ENCODE results near the gene FASLG. TPM values are rescaled to one million over a fixed set of nuclear protein-coding genes. Genes with fewer than 3 reads are reported as not detected.
A peak's percentile ranks its signal among the peaks of the same experiment; 100 is the strongest.

FASLG gene
- polyA plus RNA-seq, 4 donors = 0.10 to 0.17 (median 0.16) TPM; not detected in 1

DNA sequence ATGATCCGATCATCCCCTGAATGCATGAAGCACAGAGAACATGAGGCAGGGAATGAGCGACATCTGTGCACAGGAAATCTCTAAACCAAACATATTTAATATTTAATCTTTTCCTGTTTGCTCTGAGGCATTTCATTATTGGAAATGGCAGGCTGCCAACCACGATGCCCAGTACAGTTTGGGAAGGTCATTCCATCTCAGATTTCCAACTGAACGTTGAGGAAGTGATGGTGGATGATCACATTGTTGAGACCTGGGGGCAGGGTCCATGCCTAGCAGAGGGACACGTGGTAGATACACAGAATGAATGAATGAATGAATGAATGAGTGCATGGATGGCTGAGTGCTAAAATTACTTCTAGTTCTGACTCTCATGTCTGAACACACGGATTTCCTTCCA is 15.9 kb upstream of the FASLG start:
- no peak for DNase-seq (ENCODE audit: low read depth in 4 of 4, low spot score in 2 of 4)

DNA sequence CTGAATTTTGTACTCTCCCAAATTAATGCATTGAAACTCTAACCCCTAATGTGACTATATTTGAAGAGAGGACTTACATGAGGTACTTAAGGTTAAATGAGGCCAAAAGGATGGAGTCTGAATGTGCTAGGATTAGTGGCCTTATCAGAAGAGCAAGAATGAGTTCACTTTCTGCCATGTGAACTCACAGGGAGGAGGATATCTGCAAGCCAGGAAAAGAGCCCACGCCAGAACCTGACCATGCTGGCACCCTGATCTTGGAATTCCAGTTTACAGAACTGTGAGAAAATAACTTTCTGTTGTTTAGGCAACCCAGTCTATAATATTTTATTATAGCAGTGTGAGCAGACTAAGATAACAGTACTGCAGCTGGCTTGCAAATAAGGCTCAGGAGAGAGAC is 12.2 kb upstream of the FASLG start:
- no peak for DNase-seq (ENCODE audit: low read depth in 4 of 4, low spot score in 2 of 4)

DNA sequence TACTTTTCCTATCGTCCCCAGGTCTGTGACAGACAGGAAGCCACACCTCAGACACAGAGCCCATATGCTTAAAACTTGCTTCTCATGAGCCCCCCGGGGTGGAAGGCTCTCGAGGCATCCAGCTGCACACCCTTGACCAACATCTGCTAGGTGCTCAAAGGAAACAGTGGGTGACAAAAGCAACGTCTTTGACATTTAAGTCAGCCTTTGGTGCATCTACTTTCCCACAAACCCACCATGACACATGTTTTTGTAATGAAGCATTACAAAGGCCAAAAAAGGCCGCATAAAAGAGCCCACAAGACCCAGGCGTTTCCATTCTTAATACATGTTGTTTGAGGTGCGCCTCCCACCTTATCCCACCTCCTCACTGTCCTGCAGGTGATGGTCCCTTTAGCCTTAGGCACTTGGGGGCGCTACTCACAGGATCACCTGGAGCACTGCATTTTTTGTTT is 11.8 kb upstream of the FASLG start:
- no peak for DNase-seq (ENCODE audit: low read depth in 4 of 4, low spot score in 2 of 4)

DNA sequence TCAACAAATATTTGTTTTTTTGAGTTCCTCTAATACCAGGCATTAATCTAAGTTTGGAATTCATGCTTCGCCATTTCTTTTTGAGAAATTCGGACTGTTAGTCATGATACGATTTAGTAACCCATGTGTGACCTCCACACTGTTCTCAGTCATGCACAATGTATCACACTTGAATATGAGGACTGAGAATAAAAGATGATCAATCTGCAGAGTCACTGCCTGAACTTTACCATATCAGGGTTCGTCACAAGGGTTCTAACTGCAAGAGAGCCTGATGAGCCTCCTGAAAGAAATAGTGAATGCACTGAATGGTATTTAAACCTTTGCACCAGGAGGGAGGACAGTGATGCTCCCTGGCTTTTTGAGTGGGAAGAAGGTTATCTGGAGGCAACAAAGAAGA is 10.9 kb upstream of the FASLG start:
- no peak for DNase-seq (ENCODE audit: low read depth in 4 of 4, low spot score in 2 of 4)

DNA sequence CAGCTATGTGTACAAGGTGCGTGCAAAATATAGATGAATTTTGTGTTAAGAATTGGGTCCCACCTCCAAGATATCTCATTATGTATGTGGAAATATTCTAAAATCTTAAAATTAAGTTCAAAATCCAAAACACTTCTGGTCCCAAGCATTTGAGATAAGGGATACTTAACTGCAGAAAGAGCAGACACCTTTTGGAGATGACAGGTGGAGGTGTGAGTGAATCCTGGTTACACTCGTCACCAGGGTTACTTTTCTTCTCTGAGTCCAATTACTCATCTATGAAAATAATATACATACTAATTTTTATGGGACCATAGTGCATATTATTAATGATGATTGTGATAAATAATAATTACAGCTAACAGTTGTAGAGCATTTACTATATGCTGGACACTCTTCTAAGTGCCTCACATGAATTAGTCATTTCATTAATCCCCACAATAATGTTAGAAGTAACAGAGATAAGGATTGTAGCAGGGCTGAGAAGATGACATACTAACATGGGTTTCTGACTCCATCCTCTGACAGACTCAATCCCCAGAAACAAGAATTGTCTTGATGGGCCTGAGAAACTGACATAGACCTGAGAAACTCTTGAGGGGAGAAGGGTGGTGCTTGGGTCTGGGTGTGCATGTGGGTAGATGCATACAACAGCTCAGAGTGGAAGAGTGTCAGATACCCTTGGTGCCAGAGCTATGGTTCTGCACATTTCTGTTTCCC is 8.3 kb upstream of the FASLG start:
- no peak for DNase-seq (ENCODE audit: low read depth in 4 of 4, low spot score in 2 of 4)

DNA sequence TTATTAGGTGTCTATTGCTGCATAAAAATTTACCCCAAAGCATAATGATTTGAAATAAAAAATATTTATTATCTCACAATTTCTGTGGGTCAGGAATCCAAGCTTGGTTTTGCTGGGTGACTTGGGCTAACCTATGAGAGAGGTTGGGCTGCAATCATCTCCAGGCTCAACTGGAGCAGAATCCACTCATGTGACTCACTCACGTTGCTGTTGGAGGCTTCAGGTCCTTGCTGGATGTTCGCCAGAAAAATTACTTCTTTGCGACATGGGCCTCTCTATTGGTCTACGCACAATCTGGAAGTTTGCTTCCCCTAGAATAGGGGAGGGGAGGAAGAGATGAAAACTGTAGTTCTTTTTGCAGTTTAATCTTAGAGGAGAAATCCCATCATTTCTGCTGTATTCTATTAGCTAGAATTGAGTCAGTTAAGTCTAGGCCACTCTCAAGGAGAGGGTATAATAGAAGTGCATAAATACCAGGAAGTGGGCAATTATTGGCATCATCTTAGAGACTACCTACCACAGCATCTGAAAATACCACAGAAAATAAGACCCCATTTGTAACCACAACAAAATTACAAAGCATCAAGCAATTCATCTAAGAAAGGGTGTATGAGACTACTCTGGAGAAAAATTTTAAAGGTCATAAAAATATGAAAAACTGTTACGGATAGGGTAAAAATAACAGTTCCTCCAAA is 5.7 kb upstream of the FASLG start:
- DNase-seq (ENCODE audit: low read depth in 4 of 4, low spot score in 2 of 4) = no peak

DNA sequence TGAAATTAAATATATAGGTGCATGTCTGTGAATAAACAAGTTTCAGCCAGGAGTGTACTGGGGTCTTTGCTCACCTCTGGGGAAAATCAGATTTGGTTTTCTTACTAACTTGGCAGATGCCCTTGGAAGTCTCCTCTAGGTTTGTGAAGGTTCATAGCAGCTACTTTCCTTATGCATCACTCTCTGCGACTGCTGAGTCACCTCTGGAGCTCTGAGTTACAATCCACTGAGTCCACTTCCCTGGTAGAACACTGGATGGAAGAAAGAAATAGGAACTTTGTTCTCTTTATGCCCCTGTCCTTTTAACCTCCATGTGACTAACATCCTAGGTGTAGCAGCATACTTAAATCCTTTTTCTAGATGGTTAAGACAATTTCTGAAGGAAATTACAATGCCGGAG is 4.4 kb upstream of the FASLG start:
- DNase-seq (ENCODE audit: low read depth in 4 of 4, low spot score in 2 of 4) = no peak

DNA sequence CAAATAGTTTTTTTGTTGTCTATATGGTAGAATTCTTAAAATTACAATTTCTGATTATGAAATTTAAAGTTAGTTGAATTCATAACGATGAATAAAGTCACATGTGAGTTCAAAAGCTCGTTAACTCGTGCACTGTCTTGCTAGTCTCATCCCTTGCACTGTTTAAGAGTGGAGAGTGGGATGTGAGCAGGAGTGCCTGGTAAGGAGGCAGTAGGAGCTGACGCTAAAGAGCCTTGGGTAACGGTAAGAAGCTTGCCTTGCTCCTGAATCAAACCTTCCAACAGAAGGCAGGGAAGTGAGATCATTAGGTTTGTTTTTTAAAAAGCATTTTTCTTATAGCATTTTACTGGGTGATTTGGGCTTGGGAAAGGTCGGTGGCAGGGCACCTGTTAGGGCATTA is 2.3 kb upstream of the FASLG start:
- DNase-seq (ENCODE audit: low read depth in 4 of 4, low spot score in 2 of 4) = no peak

DNA sequence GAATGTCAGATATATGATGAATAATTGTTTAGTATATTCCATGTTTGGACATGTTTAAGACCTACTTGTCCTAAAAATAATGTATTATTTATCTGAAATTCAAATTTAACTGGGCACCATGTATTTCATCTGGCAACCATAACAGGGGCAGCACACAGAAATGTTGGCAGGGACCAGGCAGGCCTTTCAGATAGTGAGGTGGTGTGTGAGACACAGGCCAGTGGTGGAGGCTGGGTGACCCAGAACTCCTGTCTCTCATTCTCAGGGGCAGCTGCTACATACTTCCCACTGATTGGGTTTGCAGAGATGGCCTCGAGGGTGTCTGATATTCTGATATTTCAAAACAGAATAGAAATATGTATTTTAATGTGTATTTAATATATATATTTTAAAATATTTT is 1.3 kb upstream of the FASLG start:
- no peak for DNase-seq (ENCODE audit: low read depth in 4 of 4, low spot score in 2 of 4)

DNA sequence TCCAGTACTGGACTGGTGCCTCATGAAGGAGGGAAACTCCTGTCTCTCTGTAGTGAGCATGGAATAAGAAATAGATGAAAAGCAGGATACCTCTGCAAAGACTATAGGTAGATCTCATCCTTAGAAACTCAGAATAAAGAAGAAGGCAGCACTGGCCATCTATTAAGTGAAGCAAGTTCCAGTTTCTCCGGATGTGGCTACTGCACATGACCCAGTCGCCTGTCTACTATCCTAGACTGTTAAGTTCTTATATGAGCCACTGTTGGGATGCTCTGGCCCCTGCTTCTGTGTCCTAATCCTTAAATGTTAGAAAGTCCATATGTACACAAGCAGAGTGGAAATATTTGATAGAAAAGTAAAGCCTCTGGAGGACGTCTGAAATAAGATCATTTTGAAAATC is 2.2 kb downstream of the FASLG start:
- no peak for DNase-seq (ENCODE audit: low read depth in 4 of 4, low spot score in 2 of 4)

DNA sequence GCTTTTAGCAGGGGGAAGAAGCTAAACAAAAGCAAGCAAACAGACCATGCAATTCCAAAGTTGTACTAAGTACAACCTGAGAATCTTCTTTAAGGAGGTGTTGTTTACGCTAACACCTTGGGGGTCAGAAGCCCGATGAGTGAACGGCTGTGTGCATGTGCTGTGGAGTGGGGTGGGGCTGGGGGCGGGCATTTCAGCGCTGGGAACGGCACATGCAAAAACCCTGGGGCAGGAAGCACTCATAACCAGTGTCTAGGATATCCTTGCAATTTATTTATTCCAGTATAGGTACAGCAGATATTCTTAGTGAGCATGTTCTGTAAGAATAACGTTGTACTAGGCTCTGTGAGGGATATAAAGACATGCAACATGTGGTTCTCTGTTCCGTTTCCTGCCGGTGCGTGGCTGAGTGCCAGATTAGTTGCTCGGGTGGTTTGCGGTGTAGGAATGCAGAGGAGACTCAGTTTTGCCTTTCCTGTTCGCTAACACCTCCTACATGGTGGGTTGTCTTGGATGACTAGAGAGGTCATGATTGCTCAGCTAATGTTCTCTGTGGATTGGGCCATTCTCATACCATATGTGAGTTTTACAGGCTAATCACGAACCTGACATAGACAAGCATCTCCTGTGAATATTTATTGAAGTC is 3.7 kb downstream of the FASLG start:
- DNase-seq (ENCODE audit: low read depth in 4 of 4, low spot score in 2 of 4) = peak in 1 of 4 donors; percentile 10

DNA sequence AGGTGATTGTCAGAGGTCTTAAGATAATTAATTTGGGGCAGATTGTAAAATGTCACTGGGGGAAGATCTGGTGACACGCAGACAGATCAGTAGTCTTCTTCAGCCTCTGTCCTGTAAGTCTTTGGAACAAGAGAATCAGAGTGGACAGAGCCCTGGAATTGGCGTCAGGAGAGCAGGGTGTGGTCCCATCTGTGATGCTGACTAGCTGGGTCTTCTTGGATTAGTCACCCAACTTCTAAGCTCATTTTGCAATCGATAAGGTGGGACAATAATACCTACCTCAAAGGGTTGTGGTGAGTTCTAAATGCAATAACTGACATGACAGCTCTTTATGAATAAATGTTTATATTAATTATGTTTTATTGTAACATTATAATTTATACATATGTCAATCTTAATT is 4.8 kb downstream of the FASLG start:
- DNase-seq (ENCODE audit: low read depth in 4 of 4, low spot score in 2 of 4) = no peak

DNA sequence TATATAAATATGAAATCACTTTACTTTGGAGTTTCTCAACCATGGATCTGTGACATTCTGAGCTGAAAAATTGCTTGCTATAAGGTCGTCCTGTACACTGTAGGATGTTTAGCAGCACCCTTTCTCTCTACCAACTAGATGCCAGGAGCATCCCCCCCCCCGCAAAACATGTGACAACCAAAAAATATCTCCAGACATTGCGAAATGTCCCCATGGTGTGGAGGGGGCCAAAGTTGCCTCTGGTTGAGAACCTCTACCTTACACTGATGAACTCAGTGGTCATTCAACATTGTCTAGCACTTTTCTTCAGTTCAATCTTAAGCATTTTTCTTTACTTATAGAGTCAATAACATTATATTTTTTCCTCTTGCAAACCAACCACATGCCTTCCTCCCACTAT is 9.2 kb downstream of the FASLG start:
- DNase-seq (ENCODE audit: low read depth in 4 of 4, low spot score in 2 of 4) = no peak

DNA sequence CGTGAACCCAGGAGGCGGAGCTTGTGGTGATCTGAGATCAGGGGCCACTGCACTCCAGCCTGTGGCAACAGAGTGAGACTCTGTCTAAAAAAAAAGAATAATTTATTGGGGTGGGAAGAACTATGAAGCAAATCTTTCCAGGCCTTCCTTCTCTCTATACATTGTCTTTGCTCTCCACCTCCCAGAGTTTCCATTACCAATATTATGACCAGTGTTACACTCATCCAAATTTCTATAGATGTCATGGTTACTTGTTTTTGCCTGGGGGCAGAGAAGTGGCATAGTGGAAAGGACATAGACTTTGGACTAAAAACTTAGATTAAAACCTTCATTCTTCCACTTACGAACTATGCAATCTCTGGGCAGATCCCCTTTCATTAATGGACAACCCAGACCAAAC is 10.1 kb downstream of the FASLG start:
- DNase-seq (ENCODE audit: low read depth in 4 of 4, low spot score in 2 of 4) = no peak

DNA sequence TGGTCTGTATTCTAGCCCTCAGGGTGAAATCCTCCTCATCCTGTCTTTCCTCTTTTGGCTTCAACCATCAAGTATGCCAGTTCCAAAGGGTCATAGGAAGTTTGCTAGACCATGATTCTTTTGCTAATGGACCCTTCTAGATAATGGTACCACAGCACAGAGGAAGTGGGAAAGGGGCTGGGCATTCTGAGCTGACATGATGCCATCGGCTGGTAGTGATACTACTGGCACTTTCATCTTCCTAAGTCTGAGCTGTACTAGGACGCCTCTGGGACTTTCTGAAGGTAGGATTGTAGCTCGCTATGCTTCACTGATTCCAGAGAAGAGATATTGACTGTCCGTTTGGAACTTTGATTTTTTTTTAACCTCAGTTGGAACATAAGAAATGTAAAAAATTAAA is 11.4 kb downstream of the FASLG start:
- no peak for DNase-seq (ENCODE audit: low read depth in 4 of 4, low spot score in 2 of 4)

DNA sequence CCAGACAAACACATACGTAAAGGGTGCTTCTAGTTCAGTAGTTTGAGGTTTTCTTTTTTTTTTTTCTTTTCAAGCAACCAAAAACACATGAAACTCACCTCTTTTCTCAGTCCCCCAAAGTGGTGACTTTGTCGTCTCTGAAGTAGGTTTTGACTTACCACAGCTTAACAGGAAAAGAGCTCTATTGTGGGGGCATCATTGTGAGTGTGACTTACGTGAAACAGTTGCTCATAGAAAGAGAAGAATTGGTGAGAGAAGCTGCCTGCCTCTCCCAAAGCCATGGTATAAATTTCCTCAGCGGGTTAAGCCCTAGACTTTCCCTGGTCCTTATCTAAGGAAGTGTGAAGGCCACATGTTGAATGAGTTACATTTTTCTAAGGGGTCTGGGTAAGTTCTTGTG is 11.9 kb downstream of the FASLG start:
- DNase-seq (ENCODE audit: low read depth in 4 of 4, low spot score in 2 of 4) = no peak

DNA sequence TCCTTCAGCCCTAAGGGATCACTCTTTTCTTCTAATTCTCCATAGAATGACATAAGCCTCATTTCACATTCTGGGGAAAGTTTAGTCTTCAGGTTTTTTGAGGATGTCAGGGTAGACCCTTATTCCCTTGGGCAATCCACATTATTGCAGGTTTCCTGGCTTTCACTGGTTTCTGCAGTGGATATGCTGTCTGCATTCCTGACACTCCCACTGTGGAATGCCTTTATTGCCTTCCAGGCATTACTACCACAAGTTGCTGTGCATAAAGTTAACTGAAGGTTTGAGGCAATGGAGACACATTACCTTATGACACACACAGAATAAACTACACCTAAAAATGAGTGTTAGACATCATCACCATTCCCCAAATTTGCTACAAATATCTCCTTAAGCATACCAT is 12.7 kb downstream of the FASLG start:
- DNase-seq (ENCODE audit: low read depth in 4 of 4, low spot score in 2 of 4) = no peak

DNA sequence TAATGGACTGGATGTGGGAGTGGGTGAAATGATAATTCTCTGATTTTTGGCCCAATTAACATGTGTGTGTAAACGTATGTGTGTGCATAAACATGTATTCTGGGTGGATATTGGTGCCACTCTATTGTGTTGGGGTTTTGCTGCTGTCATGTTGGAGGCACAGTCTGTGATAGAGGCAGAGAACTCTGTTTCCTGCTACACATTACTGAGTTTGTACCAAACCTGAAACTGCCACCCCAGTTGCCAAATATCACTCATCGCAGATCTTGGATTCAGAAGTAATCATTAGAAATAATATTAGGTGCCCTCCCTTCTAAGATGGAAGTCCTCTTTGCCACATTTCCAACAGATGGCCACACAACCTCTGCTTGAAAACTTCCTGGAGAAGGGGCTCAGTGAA is 13.8 kb downstream of the FASLG start:
- no peak for DNase-seq (ENCODE audit: low read depth in 4 of 4, low spot score in 2 of 4)

DNA sequence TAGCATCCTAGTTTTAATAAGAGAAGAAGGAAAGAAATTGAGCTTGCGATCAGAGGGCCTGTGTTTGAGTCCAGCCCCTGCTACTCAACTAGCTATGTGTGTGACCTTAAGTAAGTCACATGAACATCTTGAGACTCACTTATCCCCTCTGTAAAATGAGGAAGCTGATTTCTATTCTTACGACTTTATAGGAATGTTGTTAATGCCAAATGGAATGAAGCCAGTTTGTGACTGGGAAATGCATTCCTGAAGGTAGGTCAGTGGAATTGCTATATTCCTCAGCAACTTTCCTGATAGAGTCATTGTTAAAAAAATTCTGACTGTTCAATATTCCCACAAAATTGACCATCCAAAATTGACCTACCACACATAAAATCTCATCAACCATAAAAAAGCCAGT is 14.9 kb downstream of the FASLG start:
- DNase-seq (ENCODE audit: low read depth in 4 of 4, low spot score in 2 of 4) = no peak

DNA sequence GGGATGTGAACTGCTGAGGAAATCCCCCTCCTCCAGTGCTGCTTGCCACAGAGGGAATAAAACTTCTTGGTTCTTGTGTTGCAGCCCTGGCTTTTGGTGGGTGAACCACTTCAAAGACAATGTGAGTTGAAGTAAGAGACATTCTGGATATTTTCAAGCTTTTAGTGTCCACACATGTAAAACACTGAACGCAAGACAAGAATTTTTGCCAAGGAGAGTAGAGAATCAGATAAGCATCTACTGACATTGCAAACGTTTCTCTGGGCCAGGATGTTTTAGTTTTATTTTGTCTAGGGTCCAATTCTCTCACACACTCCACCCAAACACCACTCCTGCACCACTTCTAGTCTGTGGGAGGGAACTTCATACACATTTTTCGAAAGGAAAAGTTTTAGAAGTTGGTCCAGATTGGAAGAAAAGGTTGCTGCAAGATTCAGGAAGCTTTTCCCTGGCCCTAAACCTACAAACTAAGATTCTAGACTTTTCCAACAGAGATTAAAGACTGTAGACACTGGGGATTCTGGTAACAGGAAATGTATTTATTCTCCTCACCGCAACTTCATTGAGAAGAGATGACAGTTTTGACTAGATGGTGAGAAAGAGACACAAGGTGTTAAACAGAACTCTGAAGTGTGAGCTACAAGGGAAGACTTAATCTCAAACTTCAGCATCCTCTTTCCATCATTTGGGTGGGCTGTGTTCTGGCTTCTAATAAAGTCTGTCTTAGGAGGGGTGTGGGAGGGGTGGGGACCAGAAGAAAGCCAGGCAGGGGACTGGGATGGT is 16.1 kb downstream of the FASLG start:
- no peak for DNase-seq (ENCODE audit: low read depth in 4 of 4, low spot score in 2 of 4)

Measured in left renal cortex interstitium (tissue), 4 donors.